A673 (cell line): ENCODE measurements around the gene CCDC43.
"Not testable (repeated sequence)": the region's sequence is repeated elsewhere in the genome, so short reads cannot be mapped to it uniquely, and the experiment has no call there.

Experiments used
- CTCF ChIP-seq: fragments of 300-800, 200-600 bp; sonication (generic); conservative IDR thresholded peaks from 2 replicates; pipeline ENCODE4 v1.5.1; 2017; ENCODE audit warnings: low read depth, mild to moderate bottlenecking, antibody characterized with exemption, low read length, moderate library complexity, mixed read lengths
- EZH2 ChIP-seq: fragments of 200-600 bp; sonication (generic); IDR thresholded peaks from 2 replicates; pipeline ENCODE4 v1.6.1; 2017; ENCODE audit warnings: borderline replicate concordance, low read depth, mild to moderate bottlenecking, mixed read lengths, antibody characterized with exemption, low read length; ENCODE audit not compliant: poor library complexity, severe bottlenecking

GRCh38 chr17:44690746-44691306, 1.2 kb upstream of the CCDC43 start:
- not testable (repeated sequence) for TF ChIP-seq EZH2
- TF ChIP-seq CTCF: 0 out of 2 replicates have a peak, but pooled peaks have one; percentile 13
